ENCODE measurements around the gene SCMH1.
"Not testable (repeated sequence)": the region's sequence is repeated elsewhere in the genome, so short reads cannot be mapped to it uniquely, and the experiment has no call there.

The SCMH1 gene

DNA sequence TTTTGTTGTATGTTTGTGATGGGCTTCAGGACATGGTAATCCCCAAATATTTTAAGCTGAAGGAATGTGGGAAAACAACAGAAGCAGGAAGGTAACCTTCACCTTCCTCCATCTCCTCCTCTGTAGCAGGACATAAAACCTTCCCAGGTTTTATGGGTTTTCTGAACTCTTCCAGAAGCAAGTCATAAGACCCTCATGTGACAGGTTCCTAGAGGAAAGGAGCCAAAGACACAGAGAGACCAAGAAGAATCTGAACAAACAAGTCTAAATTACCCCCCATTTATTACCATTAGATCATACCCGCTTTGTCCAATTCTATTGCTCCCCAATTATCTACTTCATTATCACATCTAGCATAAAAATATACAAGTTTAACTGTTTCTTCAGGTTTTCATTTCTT, 28.8 kb downstream of the SCMH1 start:
- no peak for DNase-seq (ENCODE audit: low read depth, low spot score)

DNA sequence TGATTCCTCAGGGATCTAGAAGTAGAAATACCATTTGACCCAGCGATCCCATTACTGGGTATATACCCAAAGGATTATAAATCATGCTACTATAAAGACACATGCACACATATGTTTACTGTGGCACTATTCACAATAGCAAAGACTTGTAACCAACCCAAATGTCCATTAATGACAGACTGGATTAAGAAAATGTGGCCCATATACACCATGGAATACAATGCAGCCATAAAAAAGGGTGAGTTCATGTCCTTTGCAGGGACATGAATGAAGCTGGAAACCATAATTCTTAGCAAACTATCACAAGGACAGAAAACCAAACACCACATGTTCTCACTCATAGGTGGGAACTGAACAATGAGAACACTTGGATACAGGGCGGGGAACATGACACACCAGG, 30.5 kb downstream of the SCMH1 start:
- DNase-seq (ENCODE audit: low read depth, low spot score): not testable (repeated sequence)

DNA sequence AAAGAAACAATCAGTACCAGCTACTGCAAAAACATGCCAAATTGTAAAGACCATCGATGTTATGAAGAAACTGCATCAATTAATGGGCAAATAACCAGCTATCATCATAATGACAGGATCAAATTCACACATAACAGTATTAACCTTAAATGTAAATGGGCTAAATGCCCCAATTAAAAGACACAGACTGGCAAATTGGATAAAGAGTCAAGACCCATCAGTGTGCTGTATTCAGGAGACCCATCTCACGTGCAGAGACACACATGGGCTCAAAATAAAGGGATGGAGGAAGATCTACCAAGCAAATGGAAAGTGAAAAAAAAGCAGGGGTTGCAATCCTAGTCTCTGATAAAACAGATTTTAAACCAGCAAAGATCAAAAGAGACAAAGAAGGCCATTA, 35.1 kb downstream of the SCMH1 start:
- DNase-seq (ENCODE audit: low read depth, low spot score): not testable (repeated sequence)

DNA sequence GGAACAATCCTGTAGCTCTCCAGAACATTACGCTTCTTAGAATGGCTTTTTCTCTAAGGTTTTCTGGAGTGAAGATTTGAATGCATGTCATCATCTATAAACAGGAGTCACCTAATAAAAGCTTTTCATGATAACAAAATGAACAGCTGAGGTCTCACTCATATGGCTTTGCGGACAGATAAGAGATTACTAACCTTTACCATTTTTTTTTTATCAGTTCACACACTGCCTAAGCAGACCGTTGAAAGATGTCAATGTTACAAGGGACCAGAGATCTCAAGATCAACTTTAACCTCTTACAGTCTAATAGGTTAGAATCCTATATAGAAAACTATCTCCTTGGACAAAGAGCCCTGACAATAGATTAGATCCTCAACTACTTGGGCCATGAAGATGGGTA, 41.4 kb downstream of the SCMH1 start:
- DNase-seq (ENCODE audit: low read depth, low spot score): no peak

DNA sequence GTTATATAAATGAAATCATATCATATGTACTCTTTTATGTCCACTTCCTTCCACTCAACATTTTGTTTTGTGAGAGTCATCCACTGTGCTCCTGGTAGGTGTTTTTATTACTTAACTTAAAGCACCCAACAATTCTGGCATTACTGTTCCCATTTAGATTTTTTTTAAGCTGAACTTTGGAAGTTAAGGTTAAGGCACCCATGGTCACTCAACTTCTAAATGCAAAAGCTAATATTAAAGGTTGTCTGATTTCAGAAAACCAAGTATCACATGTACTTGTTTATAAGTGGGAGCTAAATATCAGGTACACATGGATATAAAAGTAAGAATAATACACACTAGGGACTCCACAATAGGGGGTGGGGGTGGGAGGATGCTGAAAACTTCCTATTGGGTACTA, 42.7 kb downstream of the SCMH1 start:
- no peak for DNase-seq (ENCODE audit: low read depth, low spot score)

DNA sequence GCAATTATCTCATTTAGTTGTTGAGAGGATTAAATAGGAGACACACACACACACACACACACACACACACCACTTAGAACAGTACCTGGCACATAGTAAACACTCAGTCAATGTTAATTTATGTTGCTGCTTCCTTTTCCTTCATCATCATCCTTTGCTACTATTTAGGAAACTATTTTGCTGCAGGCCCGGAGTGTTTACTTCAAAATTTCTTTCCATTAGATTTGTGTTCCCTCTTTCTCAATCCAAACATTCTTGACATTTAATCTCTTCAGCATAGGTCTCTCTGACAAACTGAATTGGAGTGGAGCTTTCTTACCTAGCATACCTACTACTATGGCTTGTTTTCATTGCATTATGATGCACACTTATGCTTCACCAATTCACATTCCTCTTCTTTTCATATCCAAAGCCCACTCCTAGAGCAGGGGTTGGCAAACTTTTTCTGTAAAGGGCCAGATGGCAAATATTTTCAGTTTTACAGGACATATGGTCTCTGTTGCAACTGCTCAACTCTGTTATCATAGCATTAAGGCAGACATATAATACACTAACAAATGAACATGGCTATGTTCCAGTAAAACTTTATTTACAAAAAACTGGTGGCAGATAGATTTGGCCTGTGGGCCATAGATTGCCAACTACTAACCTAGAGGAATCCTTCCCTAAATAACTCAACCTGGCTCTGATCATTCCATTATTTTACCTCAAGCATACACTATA, 49.5 kb downstream of the SCMH1 start:
- DNase-seq (ENCODE audit: low read depth, low spot score): no peak

DNA sequence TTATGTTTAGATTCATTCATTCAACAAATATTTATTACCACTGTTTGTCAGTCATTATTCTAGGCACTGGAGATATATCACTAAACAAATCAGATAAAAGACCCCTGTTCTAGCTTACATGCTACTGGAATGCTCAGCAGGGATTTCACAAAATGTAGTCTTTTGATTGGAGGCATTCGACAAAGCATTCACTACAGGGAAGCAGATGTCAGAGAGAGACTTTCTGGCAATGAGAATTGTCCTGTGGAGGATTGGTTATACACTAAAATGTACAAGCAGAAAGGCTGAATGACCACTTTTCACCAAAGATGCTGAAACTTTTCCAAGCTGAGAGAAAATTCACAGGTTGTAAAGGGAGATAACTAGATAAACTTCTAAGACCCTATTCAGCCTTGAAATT, 57.7 kb downstream of the SCMH1 start:
- DNase-seq (ENCODE audit: low read depth, low spot score): no peak

DNA sequence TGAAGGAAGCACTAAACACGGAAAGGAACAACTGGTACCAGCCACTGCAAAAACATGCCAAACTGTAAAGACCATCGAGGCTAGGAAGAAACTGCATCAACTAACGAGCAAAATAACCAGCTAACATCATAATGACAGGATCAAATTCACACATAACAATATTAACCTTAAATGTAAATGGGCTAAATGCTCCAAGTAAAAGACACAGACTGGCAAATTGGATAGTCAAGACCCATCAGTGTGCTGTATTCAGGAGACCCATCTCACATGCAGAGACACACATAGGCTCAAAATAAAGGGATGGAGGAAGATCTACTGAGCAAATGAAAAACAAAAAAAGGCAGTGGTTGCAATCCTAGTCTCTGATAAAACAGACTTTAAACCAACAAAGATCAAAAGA, 63.9 kb downstream of the SCMH1 start:
- DNase-seq (ENCODE audit: low read depth, low spot score): not testable (repeated sequence)

DNA sequence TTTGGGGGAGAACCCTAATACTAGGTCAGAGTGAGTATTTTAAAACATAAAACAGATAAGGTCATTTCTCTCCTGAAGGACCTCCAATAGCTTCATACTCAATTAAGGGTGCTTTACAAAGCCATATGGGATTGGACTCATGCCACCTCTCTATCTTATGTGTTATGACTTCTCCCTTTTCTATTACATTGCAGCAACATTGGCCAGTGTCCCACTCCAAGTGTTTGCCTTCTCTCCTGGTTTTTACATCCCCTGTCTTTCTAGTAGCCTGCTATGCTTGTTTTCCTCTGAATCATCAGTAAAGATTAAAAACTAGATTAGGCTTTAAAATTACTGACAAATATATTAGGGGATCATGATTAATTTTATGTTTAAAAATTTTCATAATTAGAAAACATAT, 66.6 kb downstream of the SCMH1 start:
- no peak for DNase-seq (ENCODE audit: low read depth, low spot score)

DNA sequence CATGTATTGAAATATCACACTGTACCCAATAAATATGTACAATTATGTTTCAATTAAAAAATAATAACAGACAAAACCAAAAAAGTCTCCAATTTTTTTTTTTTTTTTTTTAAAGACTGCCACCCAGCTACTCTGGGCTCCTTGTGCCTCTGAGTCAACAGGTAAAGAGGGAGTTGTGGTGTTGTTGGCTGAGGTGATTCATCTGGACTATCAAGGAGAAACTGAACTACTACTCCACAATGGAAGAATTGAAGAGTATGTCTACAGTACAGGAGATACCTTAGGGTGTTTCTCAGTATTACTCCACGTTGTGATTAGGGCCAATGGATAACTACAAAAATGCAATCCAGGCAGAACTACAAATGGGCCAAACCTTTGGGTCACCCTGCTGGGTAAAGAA, 67.9 kb downstream of the SCMH1 start:
- DNase-seq (ENCODE audit: low read depth, low spot score): no peak

DNA sequence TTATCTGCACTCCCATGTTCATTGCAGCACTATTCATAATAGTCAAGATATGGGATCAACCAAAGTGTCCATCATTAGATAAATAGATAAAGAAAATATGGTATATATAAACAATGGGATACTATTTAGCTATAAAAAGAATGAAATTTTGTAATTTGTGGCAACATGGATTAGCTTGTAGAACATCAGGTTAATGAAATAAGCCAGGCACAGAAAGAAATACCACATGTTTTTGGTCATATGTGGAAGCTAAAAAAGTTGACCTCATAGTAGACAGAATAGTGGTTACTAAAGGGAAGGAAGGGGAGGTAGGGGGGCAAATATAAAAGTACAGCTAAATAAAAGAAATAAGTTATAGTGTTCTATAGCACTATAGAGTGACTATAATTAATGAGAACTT, 68.5 kb downstream of the SCMH1 start:
- DNase-seq (ENCODE audit: low read depth, low spot score): no peak

DNA sequence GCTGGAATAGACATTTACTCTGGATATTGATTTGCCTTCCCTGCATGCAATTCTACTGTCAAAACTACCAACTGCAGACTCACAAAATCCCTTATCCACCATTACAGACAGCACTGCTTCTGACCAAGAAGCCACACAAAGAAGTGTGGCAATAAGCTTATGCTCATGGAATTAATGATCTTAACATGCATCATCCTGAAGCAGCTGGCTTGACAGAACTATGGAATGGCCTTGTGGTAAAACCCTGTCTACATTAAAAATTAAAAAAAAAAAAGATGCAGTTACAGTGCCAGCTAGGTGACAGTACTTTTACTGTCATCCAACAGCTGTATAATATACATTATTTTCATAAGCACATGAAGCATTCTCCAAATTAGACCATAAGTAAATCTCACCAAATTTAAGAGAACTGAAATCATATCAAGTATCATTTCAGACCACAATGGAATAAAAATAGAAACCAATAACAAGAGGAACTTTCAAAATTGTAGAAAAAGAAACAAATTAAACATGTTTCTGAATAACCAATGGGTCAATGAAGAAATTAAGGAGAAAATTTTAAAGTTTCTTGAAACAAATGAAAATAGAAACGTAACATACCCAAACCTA, 70.7 kb downstream of the SCMH1 start:
- DNase-seq (ENCODE audit: low read depth, low spot score): no peak

DNA sequence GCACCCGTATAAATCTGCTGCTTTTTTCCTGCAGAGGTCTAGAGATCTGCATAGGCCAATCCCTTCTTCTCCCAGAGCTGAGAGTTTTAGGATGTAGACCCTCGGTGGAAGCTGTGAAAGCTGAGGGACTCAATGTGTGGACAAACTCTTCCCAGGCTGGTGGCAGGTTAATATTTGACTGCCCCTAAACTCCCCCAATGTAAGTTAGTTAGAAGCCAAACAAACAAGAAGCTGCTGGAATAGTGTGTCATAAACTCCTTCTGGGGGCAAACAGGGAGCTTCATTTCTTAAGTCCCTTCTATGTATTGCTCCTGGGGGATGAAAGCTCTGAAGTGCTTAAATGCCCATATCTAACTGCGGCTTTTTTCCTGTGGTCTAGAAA, 72.3 kb downstream of the SCMH1 start:
- DNase-seq (ENCODE audit: low read depth, low spot score): no peak

DNA sequence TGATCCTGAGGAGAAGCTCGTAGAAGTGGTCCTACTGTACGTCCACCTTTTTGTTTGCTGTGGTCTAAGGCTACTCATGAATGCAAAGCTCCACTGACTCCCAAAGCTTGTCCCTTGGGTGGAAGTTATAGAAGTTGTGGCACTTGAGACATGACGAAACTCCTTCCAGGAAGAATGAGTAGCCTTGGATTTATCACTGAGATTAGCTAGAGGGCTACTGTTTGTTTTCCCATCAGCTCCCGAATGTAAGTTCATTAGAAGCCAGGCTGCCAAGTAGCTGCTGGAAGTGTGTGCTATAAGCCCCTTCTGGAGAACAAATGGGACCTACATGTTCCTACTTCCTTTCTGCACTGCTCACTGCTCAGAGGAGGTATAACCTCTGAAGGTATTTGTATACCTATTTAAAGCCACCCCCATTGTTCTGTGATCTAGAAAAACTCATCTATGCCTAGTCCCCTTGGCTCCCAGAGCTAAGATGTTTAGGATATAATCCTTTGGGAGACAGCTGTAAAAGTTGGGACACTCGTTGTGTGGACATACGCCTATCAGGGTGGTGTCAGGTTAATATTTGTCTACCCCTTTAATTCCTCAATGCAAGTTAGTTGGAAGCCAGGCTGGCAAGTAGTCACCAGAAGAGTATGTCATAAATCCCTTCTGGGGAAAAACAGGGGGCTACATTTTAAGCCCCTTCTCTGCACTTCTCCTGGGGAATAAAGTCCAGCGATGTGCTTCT, 72.9 kb downstream of the SCMH1 start:
- no peak for DNase-seq (ENCODE audit: low read depth, low spot score)

DNA sequence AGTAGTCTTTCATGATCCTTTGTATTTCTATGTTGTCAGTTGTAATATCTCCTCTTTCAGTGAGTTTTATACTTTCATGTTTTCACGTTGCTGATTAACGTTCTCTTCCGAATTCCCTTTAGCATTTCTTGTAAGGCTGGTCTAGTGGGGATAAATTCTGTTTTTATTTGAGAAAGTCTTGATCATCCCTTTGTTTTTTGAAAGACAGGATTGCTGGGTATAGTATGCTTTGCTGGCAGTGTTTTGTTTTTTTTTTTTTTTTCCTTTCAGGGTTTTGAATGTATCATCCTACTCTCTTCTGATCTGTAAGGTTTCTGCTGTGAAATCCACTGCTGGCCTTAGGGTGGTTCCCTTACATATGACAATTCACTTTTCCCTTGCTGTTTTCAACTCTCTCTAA, 74.4 kb downstream of the SCMH1 start:
- no peak for DNase-seq (ENCODE audit: low read depth, low spot score)

DNA sequence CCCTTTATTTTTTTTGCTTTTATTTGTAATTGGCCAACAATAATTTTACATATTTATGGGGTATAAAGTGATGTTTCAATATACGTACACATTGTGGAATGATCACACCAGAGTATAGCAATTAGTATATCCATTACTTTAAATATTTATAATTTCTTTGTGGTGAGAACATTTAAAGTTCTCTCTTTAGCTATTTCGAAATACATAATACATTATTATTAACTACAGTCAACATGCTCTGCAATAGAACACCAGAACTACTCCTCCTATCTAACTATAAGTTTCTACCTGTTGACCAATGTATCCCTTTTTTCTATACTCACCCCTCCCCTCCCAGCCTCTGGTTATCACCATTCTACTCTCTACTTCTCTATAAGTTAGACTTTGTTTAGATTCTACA, 77.4 kb downstream of the SCMH1 start:
- DNase-seq (ENCODE audit: low read depth, low spot score): no peak

DNA sequence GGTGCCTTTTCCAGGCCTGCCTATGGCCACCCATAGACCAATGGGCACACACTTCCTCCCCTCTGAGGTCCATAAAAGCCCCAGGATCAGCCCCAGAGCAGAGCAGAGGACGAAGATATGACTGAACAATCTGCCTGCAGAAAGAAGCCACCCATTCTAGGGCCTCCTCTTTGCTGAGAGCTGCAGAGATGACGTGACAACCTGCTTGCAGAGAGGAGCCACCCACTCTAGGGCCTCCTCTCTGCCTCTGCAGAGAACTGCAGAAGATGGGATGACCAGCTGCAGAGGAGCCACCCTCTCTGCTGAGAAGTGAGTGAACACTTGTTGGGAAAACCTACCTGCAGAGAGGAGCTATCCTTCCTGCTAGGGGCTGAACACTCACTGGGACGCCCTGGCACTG, 79.7 kb downstream of the SCMH1 start:
- DNase-seq (ENCODE audit: low read depth, low spot score): no peak

DNA sequence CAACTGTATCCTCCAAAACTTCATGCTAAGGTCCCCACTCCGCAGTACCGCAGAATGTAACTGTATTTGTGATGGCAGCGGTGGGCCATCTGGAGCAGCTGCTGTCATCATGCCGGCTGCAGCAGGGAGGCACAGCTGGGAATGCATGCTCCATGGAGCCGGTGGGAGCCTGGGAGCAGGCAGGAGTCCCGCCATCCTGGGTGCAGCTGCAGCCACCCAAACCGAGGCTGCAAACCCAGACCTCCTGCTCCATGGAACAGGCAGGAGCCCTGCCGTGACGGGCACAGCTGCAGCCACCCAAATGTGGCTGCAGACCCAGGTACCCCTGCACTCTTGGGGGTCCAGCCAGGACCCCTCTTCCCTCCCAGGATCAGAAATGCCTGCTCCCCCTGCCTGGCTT, 80.3 kb downstream of the SCMH1 start:
- DNase-seq (ENCODE audit: low read depth, low spot score): no peak

DNA sequence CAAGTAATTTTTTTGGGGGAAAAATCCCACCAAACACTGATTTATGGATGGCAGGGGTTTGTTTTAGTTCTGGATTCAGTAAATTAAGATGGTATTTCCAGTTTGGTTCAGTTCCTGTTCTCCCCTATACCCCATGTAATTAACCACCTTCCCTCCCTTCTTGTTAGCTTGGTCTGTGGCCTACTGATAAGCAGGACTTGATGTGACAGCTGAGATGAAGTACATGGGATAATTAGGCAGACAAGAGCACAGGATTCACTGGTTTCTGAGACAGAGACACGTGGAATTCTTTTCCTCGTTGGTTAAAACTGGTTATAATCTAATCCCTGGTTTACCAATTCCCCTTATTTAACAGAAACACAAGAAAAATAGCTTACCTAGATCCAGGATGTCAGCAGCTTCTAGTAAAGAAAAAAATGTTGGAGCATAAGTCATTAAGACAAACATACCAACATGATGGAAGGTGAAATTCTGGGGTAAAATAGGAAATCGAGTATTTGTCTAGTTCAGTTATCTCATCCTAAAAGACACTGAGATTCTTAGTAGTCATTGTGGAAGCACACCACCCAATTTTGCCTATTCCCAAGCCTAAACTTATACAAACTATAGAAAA, 81.5 kb downstream of the SCMH1 start:
- no peak for DNase-seq (ENCODE audit: low read depth, low spot score)

DNA sequence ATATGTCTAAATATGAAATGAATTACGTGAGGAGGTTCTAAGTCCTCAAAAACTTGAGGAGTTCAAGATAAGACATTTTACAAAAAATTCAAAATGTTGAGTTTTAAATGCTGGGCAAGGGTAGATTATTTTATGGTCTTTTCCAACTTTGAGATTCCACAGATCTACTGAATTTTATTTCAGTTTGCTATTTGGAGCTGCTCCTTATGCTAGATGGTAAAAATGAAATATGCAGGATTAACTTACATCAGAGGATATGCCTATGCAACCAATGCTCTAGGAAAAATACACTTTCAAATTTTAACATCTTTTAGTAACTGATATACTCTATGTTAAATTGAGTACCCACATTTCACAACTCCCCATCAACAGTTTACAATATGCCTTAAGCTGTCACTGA, 83.1 kb downstream of the SCMH1 start:
- DNase-seq (ENCODE audit: low read depth, low spot score): no peak

DNA sequence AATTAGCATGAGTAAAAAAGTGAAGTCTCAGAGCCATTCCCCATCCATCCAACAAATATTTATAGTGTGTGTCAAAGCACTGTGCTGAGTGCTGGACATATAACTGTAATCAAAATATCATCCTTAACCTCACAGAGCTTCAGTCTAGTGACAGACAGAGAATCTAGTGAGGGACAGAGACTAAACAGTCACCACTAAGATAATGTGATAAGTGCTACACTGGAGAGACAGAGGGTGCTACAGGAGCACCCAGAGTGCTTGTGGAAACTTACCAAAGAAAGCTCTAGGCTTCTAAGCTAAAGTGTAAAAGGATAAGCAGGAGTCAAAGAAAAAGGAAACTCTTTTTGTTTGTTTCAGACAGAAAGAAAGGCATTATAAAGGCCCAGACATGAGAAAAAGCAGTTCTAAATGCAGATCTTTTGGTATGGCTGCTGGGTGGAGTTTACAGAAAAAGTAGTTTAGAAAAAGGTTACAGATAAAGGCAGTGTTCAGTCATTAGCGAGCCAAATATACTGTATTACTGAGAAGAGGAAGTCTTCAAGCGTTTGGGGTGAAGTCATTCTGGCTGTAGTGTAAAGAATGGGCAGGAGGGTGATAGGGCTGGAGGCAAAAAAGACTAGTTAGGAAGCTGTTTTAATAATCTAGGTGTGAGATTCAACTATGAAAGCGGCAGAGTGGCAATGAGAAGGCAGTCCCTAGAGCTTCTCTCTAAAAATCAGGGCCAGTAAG, 83.8 kb downstream of the SCMH1 start:
- no peak for DNase-seq (ENCODE audit: low read depth, low spot score)

DNA sequence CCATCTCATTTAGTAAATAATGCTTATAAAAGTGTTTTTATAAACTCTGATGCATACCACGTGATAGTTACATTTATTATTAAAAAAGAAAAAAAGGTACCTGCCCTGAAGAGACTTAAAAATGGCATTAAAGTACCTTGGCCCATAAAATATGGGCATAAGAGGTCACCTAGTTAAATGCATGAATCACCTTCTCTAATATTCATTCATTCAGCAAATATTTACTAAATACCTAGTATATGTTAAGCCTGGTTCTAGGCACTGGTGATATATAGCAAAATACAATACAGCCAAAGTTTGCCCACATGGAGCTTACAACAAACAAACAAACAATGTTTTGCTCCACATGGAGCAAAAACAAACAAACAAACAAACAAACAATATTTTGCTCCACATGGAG, 87.0 kb downstream of the SCMH1 start:
- no peak for DNase-seq (ENCODE audit: low read depth, low spot score)
